Neural progenitor cell (in vitro differentiated cells): ENCODE data around the gene ZNF441.

Experiments used
- CTCF ChIP-seq: fragments of 200-600 bp; sonication (generic); IDR thresholded peaks from 2 replicates; pipeline ENCODE4 v1.5.1; 2017; ENCODE audit warnings: antibody characterized with exemption, mild to moderate bottlenecking
- EZH2 ChIP-seq: fragments of 200-600 bp; sonication (generic); IDR thresholded peaks from 2 replicates; pipeline ENCODE4 v1.6.1; 2017; ENCODE audit warnings: antibody characterized with exemption, mild to moderate bottlenecking, moderate library complexity

DNA sequence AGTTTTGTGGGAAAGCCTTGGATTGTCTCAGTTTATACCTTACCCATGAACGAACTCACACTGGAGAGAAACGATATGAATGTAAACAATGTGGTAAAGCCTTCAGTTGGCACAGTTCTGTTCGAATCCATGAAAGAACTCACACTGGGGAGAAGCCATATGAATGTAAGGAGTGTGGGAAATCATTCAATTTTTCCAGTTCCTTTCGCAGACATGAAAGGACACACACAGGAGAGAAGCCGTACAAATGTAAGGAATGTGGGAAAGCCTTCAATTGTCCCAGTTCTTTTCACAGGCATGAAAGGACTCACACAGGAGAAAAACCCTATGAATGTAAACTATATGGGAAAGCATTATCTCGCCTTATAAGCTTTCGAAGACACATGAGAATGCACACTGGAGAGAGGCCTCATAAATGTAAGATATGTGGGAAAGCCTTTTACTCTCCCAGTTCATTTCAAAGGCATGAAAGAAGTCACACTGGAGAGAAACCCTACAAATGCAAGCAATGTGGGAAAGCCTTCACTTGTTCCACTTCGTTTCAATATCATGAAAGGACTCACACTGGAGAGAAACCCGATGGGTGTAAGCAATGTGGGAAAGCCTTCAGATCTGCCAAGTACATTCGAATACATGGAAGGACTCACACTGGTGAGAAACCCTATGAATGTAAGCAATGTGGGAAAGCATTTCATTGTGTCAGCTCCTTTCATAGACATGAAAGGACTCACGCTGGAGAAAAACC is 39.7 kb downstream of the ZNF441 start:
- TF ChIP-seq EZH2 (no peak), CTCF (no peak)
